Stomach (tissue), 4 donors: Measurements from ENCODE around the gene POMGNT2.

Experiments
- EP300 ChIP-seq: sonication (generic); formaldehyde crosslinking; IDR thresholded peaks from one replicate; pipeline ENCODE4 v1.6.1; 2017; ENCODE audit warnings: antibody characterized with exemption
- POLR2A ChIP-seq, 4 donors: fragments of 450-650 bp; IDR thresholded peaks; one replicate each; pipeline ENCODE4 v1.6.1; 2016; ENCODE audit warnings: antibody characterized with exemption in 4 of 4, control low read depth in 2 of 4, mild to moderate bottlenecking in 1 of 4, moderate library complexity in 1 of 4
- POLR2AphosphoS5 ChIP-seq, 3 donors: sonication (generic); formaldehyde crosslinking; IDR thresholded peaks; one replicate each; pipeline ENCODE4 v1.6.1; 2016; ENCODE audit warnings: antibody characterized with exemption in 3 of 3
- TF ChIP-seq, protein P1 (sequence below), 7 experiments: fragments of 450-650 bp in 4 of 7; fragments of 200-600 bp in 3 of 7; sonication (generic) in 3 of 7; IDR thresholded peaks; one replicate each; pipeline ENCODE4 v1.5.1; 2016 to 2019; ENCODE audit warnings: antibody characterized with exemption in 7 of 7, control low read depth in 2 of 7, mild to moderate bottlenecking in 1 of 7

DNA sequence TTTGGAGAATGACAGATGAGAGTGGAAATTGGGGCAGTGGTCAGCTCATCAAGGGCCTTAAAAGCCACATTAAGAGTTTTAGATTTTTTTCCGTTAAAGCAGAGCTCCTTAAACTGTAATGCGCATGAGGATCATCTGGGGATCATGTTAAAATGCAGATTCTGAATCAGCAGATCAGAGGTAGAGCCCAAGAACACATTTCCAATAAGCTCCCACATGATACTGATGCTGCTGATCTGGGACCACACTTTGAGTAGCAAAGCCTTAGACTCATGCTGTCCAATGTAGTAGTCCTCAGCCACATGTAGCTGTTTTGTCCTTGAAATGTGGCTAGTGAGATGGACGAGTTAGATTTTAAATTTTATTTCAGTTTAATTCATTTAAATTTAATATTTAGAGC lies 26.3 kb upstream of the POMGNT2 start:
- TF ChIP-seq, protein P1, sequence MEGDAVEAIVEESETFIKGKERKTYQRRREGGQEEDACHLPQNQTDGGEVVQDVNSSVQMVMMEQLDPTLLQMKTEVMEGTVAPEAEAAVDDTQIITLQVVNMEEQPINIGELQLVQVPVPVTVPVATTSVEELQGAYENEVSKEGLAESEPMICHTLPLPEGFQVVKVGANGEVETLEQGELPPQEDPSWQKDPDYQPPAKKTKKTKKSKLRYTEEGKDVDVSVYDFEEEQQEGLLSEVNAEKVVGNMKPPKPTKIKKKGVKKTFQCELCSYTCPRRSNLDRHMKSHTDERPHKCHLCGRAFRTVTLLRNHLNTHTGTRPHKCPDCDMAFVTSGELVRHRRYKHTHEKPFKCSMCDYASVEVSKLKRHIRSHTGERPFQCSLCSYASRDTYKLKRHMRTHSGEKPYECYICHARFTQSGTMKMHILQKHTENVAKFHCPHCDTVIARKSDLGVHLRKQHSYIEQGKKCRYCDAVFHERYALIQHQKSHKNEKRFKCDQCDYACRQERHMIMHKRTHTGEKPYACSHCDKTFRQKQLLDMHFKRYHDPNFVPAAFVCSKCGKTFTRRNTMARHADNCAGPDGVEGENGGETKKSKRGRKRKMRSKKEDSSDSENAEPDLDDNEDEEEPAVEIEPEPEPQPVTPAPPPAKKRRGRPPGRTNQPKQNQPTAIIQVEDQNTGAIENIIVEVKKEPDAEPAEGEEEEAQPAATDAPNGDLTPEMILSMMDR (IDR thresholded peaks at IDR 0.05), result no peak
- TF ChIP-seq POLR2AphosphoS5 (IDR thresholded peaks at IDR 0.05) (no peak), EP300 (no peak), POLR2A (IDR thresholded peaks at IDR 0.05) (no peak)
